Activated T-helper 17 cell treated with anti-CD3 and anti-CD28 coated beads, Interleukin-2, amount 50 U/mL, for 72 hours (primary cell): Measurements from ENCODE around the gene IBSP. TPM values are rescaled to one million over a fixed set of nuclear protein-coding genes. Genes with fewer than 3 reads are reported as not detected.

Source experiments
- ATAC-seq: fragments of 150-1000 bp; cut with Tn5 transposase; replicated peaks from 2 replicates; pipeline ENCODE4 v1.10.0; 2021; ENCODE audit warnings: mild to moderate bottlenecking, moderate library complexity
- H3K27ac Mint-ChIP-seq: one replicate; pipeline ENCODE4 v1.8.0; 2022; ENCODE audit warnings: mixed read lengths
- H3K27me3 Mint-ChIP-seq: one replicate; pipeline ENCODE4 v1.8.0; 2022; ENCODE audit warnings: mixed read lengths
- H3K36me3 Mint-ChIP-seq: one replicate; pipeline ENCODE4 v1.8.0; 2022; ENCODE audit warnings: low read depth, mild to moderate bottlenecking, mixed read lengths
- H3K4me1 Mint-ChIP-seq: one replicate; pipeline ENCODE4 v1.8.0; 2022; ENCODE audit warnings: mixed read lengths
- H3K4me3 Mint-ChIP-seq: one replicate; pipeline ENCODE4 v1.8.0; 2022; ENCODE audit warnings: mild to moderate bottlenecking, mixed read lengths
- H3K9me3 Mint-ChIP-seq: one replicate; pipeline ENCODE4 v1.8.0; 2022; ENCODE audit warnings: mixed read lengths
- total RNA-seq, 2 donors: library from RNA; stranded (reverse); gene quantifications; one replicate each; pipeline ENCODE4 v1.2.3, GENCODE V29; 2022

The IBSP gene
- total RNA-seq, 2 donors from 2014 or later, result not detected

DNA sequence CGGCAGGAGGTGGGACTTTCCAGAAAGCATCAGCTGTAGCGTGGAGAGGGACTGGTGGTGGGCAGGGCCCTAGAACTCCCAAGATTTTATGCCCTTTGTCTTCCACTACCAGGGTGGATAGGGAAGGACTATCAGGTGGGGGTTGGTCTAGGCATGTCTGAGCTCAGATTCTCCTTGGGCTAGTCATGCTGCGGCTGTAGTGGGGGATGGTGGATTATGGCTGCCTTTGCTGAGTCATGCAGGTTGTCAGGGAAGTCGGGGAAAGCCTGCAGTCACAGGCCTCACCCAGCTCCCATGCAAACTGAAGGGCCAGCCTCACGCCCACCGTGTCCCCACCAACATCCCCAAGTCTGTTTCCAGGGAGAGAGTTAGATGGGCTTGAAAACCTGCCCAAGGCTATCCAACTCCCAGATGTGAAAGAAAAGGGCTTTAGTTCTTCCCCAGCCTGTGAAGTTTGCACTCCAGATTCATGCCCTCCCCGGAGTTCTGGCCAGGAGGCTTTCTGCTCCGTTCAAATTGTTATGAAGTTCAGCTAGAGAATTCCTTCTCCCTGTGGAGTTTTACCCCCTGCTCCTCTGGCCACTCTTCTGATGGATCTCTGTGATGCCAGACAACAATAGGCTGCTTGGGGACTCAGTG, 20.0 kb downstream of the IBSP start:
- Mint-ChIP-seq H3K36me3 (no peaks in the 10 kb centered on the region), H3K27ac (no peak overlapping the region), H3K4me3 (no peak overlapping the region), H3K27me3 (peaks cover 31% of the 10 kb centered on the region), H3K4me1 (no peaks in the 10 kb centered on the region), H3K9me3 (no peaks in the 10 kb centered on the region)
- ATAC-seq, result no peak

- H3K36me3 Mint-ChIP-seq, result no peaks in the 10 kb centered on the region
- no peak for ATAC-seq
- H3K4me1 Mint-ChIP-seq, result no peaks in the 10 kb centered on the region
- no peak overlapping the region for H3K27ac Mint-ChIP-seq
- no peaks in the 10 kb centered on the region for H3K9me3 Mint-ChIP-seq
- no peak overlapping the region for H3K4me3 Mint-ChIP-seq
- peaks cover 22% of the 10 kb centered on the region for H3K27me3 Mint-ChIP-seq
Measured at GRCh38 chr4:87823200-87823599, 23.8 kb downstream of the IBSP start.

GRCh38 chr4:87823724-87824123, 24.4 kb downstream of the IBSP start:
- no peaks in the 10 kb centered on the region for H3K4me1 Mint-ChIP-seq
- no peak overlapping the region for H3K27ac Mint-ChIP-seq
- peaks cover 20% of the 10 kb centered on the region for H3K27me3 Mint-ChIP-seq
- no peak for ATAC-seq
- H3K9me3 Mint-ChIP-seq, result no peaks in the 10 kb centered on the region
- no peak overlapping the region for H3K4me3 Mint-ChIP-seq
- H3K36me3 Mint-ChIP-seq, result no peaks in the 10 kb centered on the region

DNA sequence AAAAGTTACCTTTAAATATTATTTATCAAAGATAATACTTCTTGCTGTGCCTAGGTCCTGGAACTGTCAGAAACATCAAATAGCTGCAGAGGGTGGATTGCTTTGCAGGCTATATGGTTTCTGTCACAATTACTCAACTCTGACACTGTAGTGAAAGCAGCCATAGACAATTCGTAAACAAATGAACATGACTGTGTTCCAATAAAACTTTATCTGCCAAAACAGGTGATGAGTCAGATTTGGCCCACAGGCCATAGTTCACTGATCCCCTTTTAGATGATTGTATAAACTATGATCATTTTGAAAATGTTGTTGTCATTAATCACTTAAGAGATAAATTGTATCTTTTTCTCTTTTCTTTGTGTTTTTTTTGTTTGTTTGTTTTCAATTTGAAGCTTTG, 25.0 kb downstream of the IBSP start:
- H3K27me3 Mint-ChIP-seq, result peaks cover 17% of the 10 kb centered on the region
- no peak for ATAC-seq
- no peak overlapping the region for H3K4me3 Mint-ChIP-seq
- no peaks in the 10 kb centered on the region for H3K36me3 Mint-ChIP-seq
- no peak overlapping the region for H3K27ac Mint-ChIP-seq
- no peaks in the 10 kb centered on the region for H3K4me1 Mint-ChIP-seq
- no peaks in the 10 kb centered on the region for H3K9me3 Mint-ChIP-seq

DNA sequence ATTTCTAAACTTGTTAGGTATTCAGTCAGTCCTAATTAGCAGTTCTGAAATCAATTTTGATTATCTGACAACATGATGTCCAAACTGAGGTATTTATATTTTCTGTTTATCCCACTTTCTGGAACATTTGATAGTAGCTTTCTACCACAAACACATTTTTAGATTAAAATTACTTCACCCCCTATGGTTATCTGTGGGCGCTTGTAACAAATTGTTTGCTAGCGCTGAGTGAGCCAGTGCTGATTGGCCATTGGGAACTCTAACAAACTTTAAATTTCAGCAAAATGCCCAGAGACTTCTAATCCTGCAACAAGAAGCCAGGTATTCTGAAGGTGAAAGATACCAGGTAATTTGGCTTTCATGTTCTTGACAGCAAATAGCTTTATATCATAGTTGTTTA, 33.3 kb downstream of the IBSP start, which contains the start of gene MEPE:
Gene MEPE, plus strand, starts transcription at position 301 of the 400 bp plus-strand sequence. CDS start 1,746 bp downstream, outside the sequence.
- no peaks in the 10 kb centered on the region for H3K36me3 Mint-ChIP-seq

GRCh38 chr4:87834401-87834800, 35.0 kb downstream of the IBSP start:
- no peaks in the 10 kb centered on the region for H3K4me1 Mint-ChIP-seq
- H3K4me3 Mint-ChIP-seq, result no peak overlapping the region
- peaks cover 13% of the 10 kb centered on the region for H3K27me3 Mint-ChIP-seq
- H3K27ac Mint-ChIP-seq, result no peak overlapping the region
- no peaks in the 10 kb centered on the region for H3K36me3 Mint-ChIP-seq
- H3K9me3 Mint-ChIP-seq, result peaks cover 4% of the 10 kb centered on the region
- ATAC-seq, result no peak

More for the DNA sequence above, 33.3 kb downstream of the IBSP start, which contains the start of gene MEPE:
- no peak within 1 kb of the TSS for H3K4me3 Mint-ChIP-seq
- no peak for ATAC-seq
- peaks cover 4% of the 10 kb centered on the region for H3K9me3 Mint-ChIP-seq
- peaks cover 13% of the 10 kb centered on the region for H3K27me3 Mint-ChIP-seq
- H3K27ac Mint-ChIP-seq, result no peak within 1 kb of the TSS
- no peaks in the 10 kb centered on the region for H3K4me1 Mint-ChIP-seq

- Mint-ChIP-seq H3K4me3 (no peak overlapping the region), H3K4me1 (no peaks in the 10 kb centered on the region), H3K27ac (no peak overlapping the region), H3K27me3 (peaks cover 11% of the 10 kb centered on the region), H3K9me3 (peaks cover 3% of the 10 kb centered on the region), H3K36me3 (no peaks in the 10 kb centered on the region)
- ATAC-seq, result no peak
Measured at GRCh38 chr4:87835197-87835596, 35.8 kb downstream of the IBSP start.

GRCh38 chr4:87835743-87836142, 36.4 kb downstream of the IBSP start:
- H3K9me3 Mint-ChIP-seq, result no peaks in the 10 kb centered on the region
- no peak overlapping the region for H3K27ac Mint-ChIP-seq
- no peaks in the 10 kb centered on the region for H3K36me3 Mint-ChIP-seq
- H3K4me3 Mint-ChIP-seq, result no peak overlapping the region
- no peak for ATAC-seq
- no peaks in the 10 kb centered on the region for H3K4me1 Mint-ChIP-seq
- H3K27me3 Mint-ChIP-seq, result peaks cover 12% of the 10 kb centered on the region

DNA sequence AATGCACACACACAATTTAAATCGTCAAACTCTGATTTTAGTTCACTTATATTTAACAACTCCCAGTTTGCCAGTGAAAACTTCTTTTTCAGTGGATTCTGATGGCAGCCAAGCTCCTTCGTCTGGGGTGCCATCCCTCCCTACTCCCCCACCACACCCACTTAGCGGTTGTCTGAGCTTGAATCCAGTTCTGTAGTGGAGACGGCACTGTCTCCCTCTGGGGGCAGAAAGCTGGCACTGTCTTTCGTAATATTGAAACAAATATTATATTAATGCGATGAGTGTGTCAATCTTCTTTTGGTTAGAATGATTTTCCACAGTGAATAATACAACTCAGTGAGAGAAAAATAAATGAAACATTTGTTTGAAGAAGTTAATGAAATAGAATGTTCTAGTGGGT, 38.9 kb downstream of the IBSP start:
- Mint-ChIP-seq H3K9me3 (no peaks in the 10 kb centered on the region), H3K27me3 (peaks cover 20% of the 10 kb centered on the region), H3K4me1 (no peaks in the 10 kb centered on the region), H3K4me3 (no peak overlapping the region), H3K36me3 (no peaks in the 10 kb centered on the region), H3K27ac (no peak overlapping the region)
- ATAC-seq, result no peak

DNA sequence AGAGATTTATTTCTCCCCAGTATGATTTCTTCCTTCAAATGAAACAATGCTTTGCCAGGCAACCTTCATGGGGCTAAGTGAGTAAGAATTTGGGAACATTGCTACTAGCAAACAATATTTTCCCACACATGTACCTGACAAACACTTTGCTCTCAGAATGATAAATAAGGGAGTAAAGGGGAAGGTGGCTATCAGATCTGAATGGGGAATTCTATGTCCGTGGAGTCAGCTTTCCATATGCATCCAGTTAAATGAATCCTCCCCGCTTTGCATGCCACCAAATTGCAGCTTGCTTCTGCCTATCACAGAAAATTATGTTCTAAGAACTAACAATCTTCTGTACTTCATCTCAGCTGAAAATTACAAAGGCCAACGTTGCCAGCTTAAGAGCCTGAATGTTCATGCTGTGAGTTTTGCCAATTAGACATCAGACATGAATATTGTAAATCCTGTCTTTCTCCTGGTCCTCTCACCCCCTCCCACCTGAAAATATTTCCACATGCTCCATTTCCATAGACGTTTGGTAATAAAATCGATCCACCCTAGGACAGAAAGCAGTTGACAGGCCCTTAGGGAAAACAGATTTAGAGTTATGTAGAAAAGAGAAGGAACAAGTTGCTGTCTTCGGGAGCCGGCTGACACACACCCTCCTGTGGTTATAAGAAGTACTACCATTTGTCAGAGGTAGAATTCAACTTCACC, 39.7 kb downstream of the IBSP start:
- no peak for ATAC-seq
- no peaks in the 10 kb centered on the region for H3K4me1 Mint-ChIP-seq
- H3K9me3 Mint-ChIP-seq, result no peaks in the 10 kb centered on the region
- no peak overlapping the region for H3K4me3 Mint-ChIP-seq
- H3K27ac Mint-ChIP-seq, result no peak overlapping the region
- H3K27me3 Mint-ChIP-seq, result peaks cover 27% of the 10 kb centered on the region
- H3K36me3 Mint-ChIP-seq, result no peaks in the 10 kb centered on the region

DNA sequence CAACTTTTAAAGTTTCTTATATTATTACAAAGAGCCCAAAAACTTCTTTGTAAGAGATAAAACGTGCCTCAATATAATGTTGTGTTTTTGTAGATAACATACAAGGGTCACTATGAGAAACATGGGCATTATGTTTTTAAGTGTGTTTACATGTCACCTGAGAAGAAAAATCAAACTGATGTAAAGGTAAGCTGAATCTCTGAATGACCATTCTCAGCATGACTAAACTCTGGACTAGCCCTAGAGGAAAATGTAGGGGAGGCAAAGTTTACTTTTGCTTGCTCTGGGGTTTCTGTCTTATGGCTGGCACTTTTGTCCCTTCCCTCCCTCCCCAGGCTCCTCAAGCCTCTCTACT, 40.2 kb downstream of the IBSP start:
- ATAC-seq, result no peak
- Mint-ChIP-seq H3K27ac (no peak overlapping the region), H3K36me3 (no peaks in the 10 kb centered on the region), H3K4me3 (no peak overlapping the region), H3K4me1 (no peaks in the 10 kb centered on the region), H3K27me3 (peaks cover 28% of the 10 kb centered on the region), H3K9me3 (no peaks in the 10 kb centered on the region)

DNA sequence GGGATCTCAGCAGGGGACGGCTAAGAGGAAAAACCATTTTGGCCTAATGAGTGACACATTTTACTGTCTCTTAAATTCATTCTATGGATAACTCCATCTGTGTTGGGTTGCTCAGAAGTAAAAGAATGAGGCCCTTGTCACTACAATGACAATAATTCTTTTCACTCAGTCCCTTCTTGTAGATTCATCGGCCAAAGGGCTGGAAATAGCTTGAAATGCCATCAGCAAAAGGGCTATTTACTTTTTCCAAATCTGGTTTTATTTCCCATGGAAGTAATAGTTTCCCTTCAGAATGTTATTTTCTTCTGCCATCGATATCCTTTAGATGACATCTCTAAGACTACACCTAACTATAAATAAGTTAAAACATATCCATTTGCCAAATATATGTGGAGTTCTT, 40.8 kb downstream of the IBSP start:
- H3K4me3 Mint-ChIP-seq, result no peak overlapping the region
- H3K36me3 Mint-ChIP-seq, result no peaks in the 10 kb centered on the region
- H3K4me1 Mint-ChIP-seq, result no peaks in the 10 kb centered on the region
- H3K27me3 Mint-ChIP-seq, result peaks cover 30% of the 10 kb centered on the region
- no peaks in the 10 kb centered on the region for H3K9me3 Mint-ChIP-seq
- no peak overlapping the region for H3K27ac Mint-ChIP-seq
- no peak for ATAC-seq

DNA sequence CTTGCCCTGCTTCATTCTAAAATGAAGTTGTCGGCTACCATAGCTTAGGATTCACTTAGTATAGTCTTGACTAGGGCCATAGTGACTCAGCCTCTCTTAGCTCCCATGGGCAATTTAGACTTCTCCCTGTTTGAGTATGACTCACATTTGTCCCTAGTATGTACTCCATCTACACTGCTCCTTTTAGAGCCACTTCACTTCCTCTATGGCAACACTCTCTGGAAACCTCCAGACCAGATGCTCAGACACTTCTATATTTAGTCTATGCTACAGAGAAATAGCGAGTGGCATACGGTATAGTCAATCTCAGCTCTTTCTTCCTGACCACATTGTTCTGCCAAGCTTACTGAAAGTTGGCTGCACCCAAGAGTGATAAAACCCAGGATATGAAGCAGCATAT, 44.6 kb downstream of the IBSP start:
- Mint-ChIP-seq H3K36me3 (no peaks in the 10 kb centered on the region), H3K4me1 (no peaks in the 10 kb centered on the region), H3K9me3 (no peaks in the 10 kb centered on the region), H3K27ac (no peak overlapping the region), H3K4me3 (no peak overlapping the region), H3K27me3 (peaks cover 41% of the 10 kb centered on the region)
- ATAC-seq, result no peak

DNA sequence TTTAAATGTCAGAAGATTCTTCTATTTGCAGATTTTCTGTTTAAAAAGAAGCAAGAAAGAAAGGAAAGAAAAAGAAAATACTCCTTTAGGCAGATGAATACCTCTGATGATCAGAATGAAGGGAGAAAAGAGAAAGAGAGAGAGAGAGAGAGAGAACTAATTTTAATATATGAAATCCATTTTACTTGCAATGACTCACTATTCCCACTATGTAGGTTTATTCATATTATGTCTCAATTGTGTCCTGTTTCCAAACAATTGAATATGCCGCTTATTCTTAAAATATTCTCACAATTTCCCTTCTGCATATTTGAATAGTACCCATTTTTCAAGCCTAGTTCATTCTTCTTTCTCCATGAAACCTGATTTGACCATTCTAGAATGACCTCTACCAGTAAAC, 45.1 kb downstream of the IBSP start:
- no peak for ATAC-seq
- no peaks in the 10 kb centered on the region for H3K4me1 Mint-ChIP-seq
- no peak overlapping the region for H3K4me3 Mint-ChIP-seq
- H3K27ac Mint-ChIP-seq, result no peak overlapping the region
- H3K36me3 Mint-ChIP-seq, result no peaks in the 10 kb centered on the region
- peaks cover 41% of the 10 kb centered on the region for H3K27me3 Mint-ChIP-seq
- H3K9me3 Mint-ChIP-seq, result no peaks in the 10 kb centered on the region

GRCh38 chr4:87846226-87846625, 46.9 kb downstream of the IBSP start:
- no peak for ATAC-seq

More at GRCh38 chr4:87846226-87846625, 46.9 kb downstream of the IBSP start:
- no peaks in the 10 kb centered on the region for H3K4me1 Mint-ChIP-seq
- H3K4me3 Mint-ChIP-seq, result no peak overlapping the region
- H3K27ac Mint-ChIP-seq, result no peak overlapping the region
- H3K36me3 Mint-ChIP-seq, result no peaks in the 10 kb centered on the region
- peaks cover 29% of the 10 kb centered on the region for H3K27me3 Mint-ChIP-seq
- H3K9me3 Mint-ChIP-seq, result no peaks in the 10 kb centered on the region
